GM21367 (cell line): ENCODE measurements around the gene BEND6.

Source experiments
- ATAC-seq: cut with Tn5 transposase; IDR thresholded peaks from one replicate; pipeline ENCODE4 v1.9.1; 2021; ENCODE audit not compliant: unreplicated experiment

Gene BEND6

GRCh38 chr6:56940463-56940862, 14.4 kb upstream of the BEND6 start:
- no peak for ATAC-seq

- no peak for ATAC-seq
Observed at GRCh38 chr6:56940977-56941376, 13.9 kb upstream of the BEND6 start.

GRCh38 chr6:56944661-56945060, 10.2 kb upstream of the BEND6 start:
- no peak for ATAC-seq

GRCh38 chr6:56946368-56946767, 8.5 kb upstream of the BEND6 start:
- no peak for ATAC-seq

- no peak for ATAC-seq
Observed at GRCh38 chr6:56947924-56948323, 7.0 kb upstream of the BEND6 start.

- no peak for ATAC-seq
Observed at GRCh38 chr6:56949265-56949664, 5.6 kb upstream of the BEND6 start.

- no peak for ATAC-seq
Observed at GRCh38 chr6:56949925-56950495, 4.9 kb upstream of the BEND6 start.

GRCh38 chr6:56951049-56951831, 3.7 kb upstream of the BEND6 start:
- ATAC-seq, result no peak

GRCh38 chr6:56953597-56954402, 1.1 kb upstream of the BEND6 start:
- peak; percentile 2 for ATAC-seq

- ATAC-seq, result peak; percentile 62
Observed at GRCh38 chr6:56955171-56956155, 556 bp downstream of the BEND6 start.

GRCh38 chr6:56956491-56956890, 1.6 kb downstream of the BEND6 start:
- no peak for ATAC-seq

- no peak for ATAC-seq
Observed at GRCh38 chr6:56957856-56958255, 2.9 kb downstream of the BEND6 start.

GRCh38 chr6:56958481-56958880, 3.6 kb downstream of the BEND6 start:
- ATAC-seq, result no peak

GRCh38 chr6:56959094-56959493, 4.2 kb downstream of the BEND6 start:
- no peak for ATAC-seq

- ATAC-seq, result no peak
Observed at GRCh38 chr6:56959938-56960337, 5.0 kb downstream of the BEND6 start.

- ATAC-seq, result no peak
Observed at GRCh38 chr6:56961151-56961550, 6.2 kb downstream of the BEND6 start.

GRCh38 chr6:56962441-56962840, 7.5 kb downstream of the BEND6 start:
- ATAC-seq, result no peak

GRCh38 chr6:56963043-56963442, 8.1 kb downstream of the BEND6 start:
- no peak for ATAC-seq

- ATAC-seq, result no peak
Observed at GRCh38 chr6:56963793-56964192, 8.9 kb downstream of the BEND6 start.

- no peak for ATAC-seq
Observed at GRCh38 chr6:56965126-56965525, 10.2 kb downstream of the BEND6 start.

GRCh38 chr6:56970849-56971248, 15.9 kb downstream of the BEND6 start:
- no peak for ATAC-seq
